HL-60/S4 treated with retinoic acid at 250 ng/mL for 4 days and 3 days (cell line): ENCODE measurements around the gene COL4A1.

ENCODE experiments used
- in situ Hi-C: fragments of 300-500 bp; cut with MboI; formaldehyde crosslinking; loops from 2 replicates; pipeline ENCODE4 v1.7.0; 2022; ENCODE audit warnings: low sequenced_read_pairs

The COL4A1 gene

GRCh38 chr13:110297766-110298504 lies 9.0 kb downstream of the COL4A1 start:
- in situ Hi-C loops = no loop called here

- in situ Hi-C loops = no loop called here
These were observed 9.9 kb downstream of the COL4A1 start for GRCh38 chr13:110297011-110297410.

DNA sequence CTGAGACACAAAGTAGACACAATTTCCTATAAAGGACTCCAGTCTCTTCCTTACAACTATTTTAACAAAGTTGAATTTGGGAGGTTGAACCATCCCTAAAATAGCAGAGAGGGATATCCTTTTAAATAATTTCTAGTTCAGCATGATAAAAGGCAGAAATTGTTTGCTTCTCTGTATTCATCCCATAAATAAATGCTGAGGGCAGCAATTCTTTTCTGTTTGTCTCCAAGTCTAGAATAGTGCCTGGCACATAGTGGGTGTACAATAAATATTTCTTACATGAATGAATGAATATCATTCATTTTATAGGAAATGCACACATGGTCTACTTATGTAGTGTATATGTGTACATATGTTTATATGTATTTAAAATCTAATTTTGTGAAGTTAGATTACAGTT lies 12.3 kb downstream of the COL4A1 start:
- in situ Hi-C loops = no loop called here

DNA sequence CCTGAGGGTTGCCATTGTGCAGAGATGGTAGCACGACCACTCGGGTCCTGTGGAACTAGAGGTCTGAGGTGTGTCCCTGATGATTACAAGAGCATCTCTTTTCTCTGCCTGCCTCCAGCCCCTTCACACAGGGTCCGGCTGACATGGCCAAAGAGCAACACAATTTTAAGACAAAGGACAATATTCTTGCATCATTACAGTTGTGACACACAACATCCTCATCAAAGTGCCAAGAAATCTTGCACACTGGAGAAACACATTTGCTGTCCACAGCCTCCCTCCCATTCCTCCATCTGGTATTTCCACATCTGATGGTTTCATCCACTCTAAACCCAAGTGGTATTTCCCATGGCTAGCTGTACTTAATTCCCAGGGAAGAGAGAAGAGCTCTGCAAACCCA lies 12.8 kb downstream of the COL4A1 start:
- in situ Hi-C loops = no loop called here

DNA sequence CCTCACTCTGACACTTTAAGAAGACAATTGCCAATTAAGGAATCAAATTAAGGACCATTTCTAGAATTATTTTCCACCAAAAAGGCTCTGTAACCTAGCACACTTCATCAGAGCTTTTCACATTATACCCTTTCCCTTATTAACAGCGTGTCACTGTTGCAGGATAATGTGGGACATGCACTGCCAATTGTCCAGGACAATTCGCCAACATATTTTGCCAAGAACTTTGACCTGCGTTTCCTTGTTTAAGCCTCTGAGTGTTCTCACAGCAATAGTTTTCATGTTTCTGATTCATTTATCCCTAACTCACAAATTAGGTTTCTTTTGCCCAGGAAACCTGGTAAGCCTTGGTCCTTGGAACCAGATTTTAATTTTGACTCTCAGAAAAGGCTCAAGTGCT lies 13.3 kb downstream of the COL4A1 start:
- in situ Hi-C loops = no loop called here

DNA sequence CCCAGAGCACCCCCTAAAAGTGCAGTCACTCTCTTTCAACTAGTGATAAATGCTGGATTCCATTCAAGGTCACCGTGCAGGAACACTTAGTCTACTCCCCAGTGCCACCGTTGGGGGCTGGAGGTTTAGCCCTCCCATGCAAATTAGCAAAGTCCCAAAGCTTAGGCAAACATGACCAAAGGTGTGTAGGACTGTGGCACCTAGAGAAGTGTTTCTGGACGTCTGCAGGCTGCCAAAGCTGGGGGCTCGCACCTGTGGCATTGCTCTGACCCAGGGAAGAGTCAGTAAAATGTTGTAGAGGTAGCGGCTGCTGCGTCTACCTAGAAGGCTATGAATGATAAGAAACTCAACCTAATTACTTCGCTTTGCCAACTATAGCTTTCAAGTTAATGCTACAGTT lies 13.9 kb downstream of the COL4A1 start:
- in situ Hi-C loops = no loop called here

DNA sequence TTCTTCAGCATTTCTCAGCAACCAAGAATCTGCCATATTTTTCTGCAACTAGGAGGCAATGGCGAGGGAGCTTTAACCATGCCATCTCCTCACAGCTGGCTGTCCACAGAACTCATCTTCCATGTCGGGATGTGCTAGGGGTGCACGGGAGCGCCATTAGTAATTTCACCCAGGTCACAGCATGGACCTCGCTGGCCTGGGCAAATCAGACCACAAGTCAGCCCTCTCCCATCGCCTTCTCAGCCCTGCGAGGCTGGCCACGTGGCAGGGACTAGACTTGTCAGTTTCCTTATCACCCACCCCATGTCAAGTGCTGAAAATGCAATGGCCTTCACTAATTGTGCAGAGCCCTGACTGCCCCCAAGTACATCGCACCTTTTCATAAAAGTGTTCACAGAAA lies 15.7 kb downstream of the COL4A1 start:
- in situ Hi-C loops = no loop called here

DNA sequence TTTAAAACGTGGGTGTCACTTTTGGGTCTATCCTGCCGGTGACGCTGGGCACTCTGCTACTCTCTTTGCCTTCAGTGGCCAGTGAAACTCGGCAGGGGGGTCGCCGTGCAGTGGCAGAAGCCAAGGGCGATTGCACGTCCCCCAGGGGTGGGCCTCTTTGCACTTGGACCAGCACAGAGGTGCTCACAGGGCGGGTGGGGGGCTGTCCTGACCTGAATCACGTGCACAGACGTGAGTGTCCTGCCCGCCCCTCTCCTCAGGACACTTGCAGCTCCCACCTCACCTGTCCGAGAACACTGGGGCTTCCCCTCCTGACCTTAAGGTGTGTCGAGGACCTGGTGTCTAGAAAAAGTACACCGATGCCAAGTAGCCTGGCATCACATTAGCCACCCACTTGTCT lies 16.1 kb downstream of the COL4A1 start:
- in situ Hi-C loops = no loop called here

DNA sequence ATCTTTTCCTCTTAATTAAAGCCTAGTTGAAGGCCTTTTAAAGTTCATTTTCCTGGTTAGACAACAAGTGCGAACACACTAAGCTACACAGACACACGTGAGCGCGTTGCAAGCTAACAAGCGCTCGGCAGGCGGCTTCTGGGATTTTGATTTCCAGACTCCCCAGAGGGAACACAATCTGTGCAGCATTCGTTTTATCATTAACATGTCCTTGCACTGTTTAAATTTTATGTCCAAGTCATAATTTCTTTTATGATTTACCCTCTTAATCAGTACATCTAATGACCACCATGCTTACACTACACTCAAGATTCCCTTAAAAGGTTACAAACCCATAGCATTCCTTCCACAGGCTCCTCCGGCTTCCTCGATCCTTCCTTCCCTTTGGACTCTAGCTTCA lies 16.8 kb downstream of the COL4A1 start:
- in situ Hi-C loops = no loop called here

DNA sequence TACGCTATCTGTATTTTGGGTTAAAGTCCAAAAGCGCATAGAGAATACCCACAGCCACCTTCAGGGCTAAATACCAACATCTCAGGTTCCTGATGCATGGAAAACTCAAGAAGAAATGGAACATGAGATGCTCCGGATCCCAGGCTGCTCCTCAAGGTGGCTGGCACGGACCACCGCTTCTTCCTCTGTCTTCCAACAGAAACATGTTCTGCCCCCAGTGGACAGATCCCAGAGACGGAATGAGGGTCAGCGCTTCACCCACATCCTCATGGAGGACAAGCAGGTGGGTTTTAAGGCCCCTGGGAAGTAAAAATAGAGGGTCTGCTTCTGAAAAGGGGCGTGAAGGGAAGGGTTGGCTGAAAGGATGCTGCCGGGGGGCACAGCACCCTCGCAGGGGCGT lies 17.3 kb downstream of the COL4A1 start:
- in situ Hi-C loops = no loop called here

- in situ Hi-C loops = no loop called here
These were observed 17.8 kb downstream of the COL4A1 start for GRCh38 chr13:110289174-110289573.

DNA sequence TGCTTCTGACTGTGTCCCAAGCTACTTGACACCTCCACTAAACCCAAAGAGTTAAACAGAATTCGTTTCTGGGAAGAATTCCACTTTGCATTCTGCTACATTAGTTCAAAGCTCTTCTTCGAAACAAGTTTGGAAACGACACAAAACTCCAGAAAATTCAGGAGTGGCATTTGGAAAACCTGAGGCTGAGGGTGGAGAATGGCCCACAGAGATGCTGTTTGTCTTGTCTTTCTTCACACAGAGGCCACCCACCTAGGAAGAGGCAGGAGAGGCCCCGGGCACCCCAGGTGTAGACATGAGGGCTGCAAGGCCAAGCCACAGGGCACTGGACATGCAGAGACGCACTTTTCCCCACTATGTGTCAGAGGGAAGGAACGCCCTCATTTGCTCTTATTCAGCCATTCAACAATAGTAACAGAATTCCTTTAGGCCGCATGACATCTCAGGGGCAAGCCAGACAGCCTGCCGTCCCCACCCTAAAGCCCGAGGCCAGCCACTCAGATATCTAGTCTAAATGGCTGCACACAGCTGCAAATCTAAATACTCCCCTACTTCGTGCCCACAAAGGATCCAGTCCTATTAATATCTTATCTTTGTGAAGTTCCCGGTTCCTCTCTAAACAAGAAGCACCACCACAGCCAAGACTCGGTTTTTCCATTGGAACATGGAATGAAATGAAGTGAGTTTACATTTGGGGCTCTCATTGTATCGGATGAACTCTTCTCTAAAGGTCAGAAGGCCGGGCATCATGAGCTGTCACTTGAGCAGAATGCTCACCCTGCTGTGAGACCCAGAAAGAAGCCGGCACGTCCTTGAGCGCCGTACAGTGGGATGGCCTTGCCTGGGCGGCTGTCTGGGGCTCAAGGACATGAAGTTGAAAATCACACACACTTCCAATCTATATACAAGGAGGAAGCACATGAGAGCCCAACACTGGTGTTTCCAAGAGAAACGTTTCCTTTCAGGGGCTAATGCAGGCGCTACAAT lies 19.8 kb downstream of the COL4A1 start:
- in situ Hi-C loops = no loop called here

DNA sequence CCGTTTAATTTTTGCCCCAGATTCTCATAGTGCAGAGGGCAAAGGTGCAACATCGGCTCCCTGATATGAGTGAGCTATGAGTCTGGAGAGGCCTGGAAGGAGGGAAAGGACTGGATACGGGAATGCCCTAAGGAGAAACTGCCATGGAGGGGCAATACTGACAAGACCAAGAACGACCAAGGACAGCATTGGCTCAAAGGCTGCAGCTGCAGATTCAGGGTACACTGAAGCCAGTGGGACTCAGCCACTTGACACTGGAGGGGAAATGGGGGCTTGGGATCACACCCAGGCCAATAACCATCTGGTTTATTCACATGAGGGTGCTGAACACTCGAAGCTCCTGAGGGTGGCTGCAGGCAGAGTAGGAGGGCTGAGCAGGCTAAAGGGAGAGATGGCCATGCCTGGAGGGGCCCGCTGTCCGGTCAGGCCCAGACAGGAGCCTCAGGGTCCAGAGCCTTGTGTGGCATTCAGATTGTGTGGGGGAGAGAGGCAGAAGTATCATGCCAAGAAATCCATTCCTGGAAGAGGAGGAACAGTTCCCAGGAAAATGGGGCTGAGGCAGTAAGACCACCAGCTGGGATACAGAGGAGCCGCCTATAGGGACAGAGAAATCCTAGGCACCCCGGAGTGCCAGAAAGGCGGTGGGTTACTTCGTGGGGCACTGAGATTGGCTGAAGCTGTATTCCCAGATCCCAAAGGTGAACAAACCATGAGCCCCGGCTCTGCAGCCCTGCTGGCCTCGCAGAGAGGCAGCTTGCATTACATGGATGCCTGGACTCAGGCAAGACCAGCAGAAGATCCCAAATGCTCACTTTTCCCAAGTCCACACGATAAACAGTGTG lies 20.7 kb downstream of the COL4A1 start:
- in situ Hi-C loops = no loop called here

GRCh38 chr13:110284779-110285484 lies 22.0 kb downstream of the COL4A1 start:
- in situ Hi-C loops = no loop called here

GRCh38 chr13:110283736-110284517 lies 23.0 kb downstream of the COL4A1 start:
- in situ Hi-C loops = no loop called here

GRCh38 chr13:110282316-110282841 lies 24.6 kb downstream of the COL4A1 start:
- in situ Hi-C loops = no loop called here

DNA sequence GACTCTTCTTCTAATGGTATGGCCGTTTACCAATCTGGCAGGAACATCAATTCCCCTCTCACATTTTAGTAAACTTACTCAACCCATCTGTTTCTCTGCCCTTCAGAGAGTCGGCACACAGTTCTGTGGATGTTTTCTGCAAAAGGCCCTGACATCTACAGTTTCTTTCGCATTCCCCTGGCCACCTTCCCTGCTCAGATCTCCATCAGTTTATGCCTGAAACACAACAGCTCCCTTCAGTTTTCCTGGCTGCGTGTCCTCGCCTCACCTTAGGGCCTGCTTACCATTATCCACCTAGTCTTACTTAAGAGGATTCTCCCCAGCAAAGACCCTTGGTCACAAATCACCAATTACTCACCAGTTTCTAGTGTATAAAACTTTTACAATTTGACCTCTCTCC lies 25.2 kb downstream of the COL4A1 start:
- in situ Hi-C loops = no loop called here

DNA sequence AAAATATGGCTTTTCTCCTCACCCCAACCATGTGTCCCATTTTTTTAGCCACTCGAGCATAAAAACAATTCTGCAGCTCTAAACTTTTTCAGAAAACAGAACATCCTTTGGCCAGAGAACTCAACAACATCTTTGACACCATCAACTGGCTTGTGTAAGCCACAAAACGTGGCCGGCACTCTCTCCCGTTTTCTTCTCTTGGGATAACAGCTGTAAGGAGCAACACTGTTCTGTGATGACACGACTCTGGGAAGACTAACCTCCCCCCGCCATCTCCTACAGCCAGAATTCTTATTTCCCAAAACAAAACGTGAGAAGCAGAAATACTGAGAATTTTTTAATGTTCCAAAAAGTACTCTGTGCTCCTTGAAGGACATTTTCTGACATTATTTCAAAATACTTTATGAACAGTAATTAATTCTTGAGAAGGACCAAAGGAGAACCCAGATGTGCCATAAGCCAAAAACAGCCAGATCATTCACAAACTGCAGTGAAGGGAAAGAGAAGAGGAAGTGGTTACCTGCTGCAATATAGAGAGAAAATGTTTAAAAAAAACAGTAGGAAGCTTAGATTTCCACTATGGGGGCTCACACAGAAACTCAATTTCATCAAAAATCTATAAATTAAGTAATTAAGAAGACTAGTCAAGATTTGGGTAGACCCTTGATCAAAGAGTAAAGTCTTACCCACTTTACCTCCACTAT lies 25.8 kb downstream of the COL4A1 start:
- in situ Hi-C loops = no loop called here

GRCh38 chr13:110280231-110280813 lies 26.6 kb downstream of the COL4A1 start:
- in situ Hi-C loops = no loop called here
